HepG2 (cell line): Measurements from ENCODE around the gene PPARA. TPM values are rescaled to one million over a fixed set of nuclear protein-coding genes. Genes with fewer than 3 reads are reported as not detected.

ENCODE experiments used
- CERS6 ChIP-seq: sonication (generic); formaldehyde crosslinking; IDR thresholded peaks from 2 replicates; pipeline ENCODE4 v1.5.0; 2020; ENCODE audit warnings: missing genetic modification reagents
- FOXO1 ChIP-seq: sonication (generic); formaldehyde crosslinking; IDR thresholded peaks from 2 replicates; pipeline ENCODE4 v1.4.0; 2020; ENCODE audit warnings: missing genetic modification reagents
- HMGA1 ChIP-seq: sonication (generic); formaldehyde crosslinking; conservative IDR thresholded peaks from 2 replicates; pipeline ENCODE4 v1.4.0; 2020; ENCODE audit warnings: missing genetic modification reagents
- KLF16 ChIP-seq, 2 experiments: sonication (generic) in 1 of 2; formaldehyde crosslinking in 1 of 2; IDR thresholded peaks; 2 replicates each; pipeline versions ENCODE4 v1.6.1 to v1.8.0; 2016 to 2023; ENCODE audit warnings: missing genetic modification reagents in 2 of 2, missing compliant biosample characterization in 1 of 2
- LCORL ChIP-seq, 2 experiments: fragments of 450-650 bp in 1 of 2; sonication (generic) in 1 of 2; formaldehyde crosslinking in 1 of 2; IDR thresholded peaks; 2 replicates each; pipeline versions ENCODE4 v1.5.0 to v1.6.1; 2017 to 2020; ENCODE audit warnings: antibody characterized with exemption in 1 of 2, missing genetic modification reagents in 1 of 2
- MED13 ChIP-seq: sonication (generic); formaldehyde crosslinking; IDR thresholded peaks from 2 replicates; pipeline ENCODE4 v1.5.0; 2020; ENCODE audit warnings: missing genetic modification reagents
- MIER3 ChIP-seq: IDR thresholded peaks from 2 replicates; pipeline ENCODE4 v1.6.1; 2016; ENCODE audit warnings: missing compliant biosample characterization, borderline replicate concordance
- MTA1 ChIP-seq: sonication (generic); formaldehyde crosslinking; IDR thresholded peaks from 2 replicates; pipeline ENCODE4 v1.4.0; 2020; ENCODE audit warnings: missing genetic modification reagents, mild to moderate bottlenecking, borderline replicate concordance
- NFE2 ChIP-seq: sonication (generic); formaldehyde crosslinking; IDR thresholded peaks from 2 replicates; pipeline ENCODE4 v1.4.0; 2020; ENCODE audit warnings: missing genetic modification reagents
- NFIB ChIP-seq: sonication (generic); formaldehyde crosslinking; IDR thresholded peaks from 2 replicates; pipeline ENCODE4 v1.9.0; 2021; ENCODE audit warnings: missing genetic modification reagents, mild to moderate bottlenecking, borderline replicate concordance
- SAFB2 ChIP-seq: sonication (generic); formaldehyde crosslinking; IDR thresholded peaks from 2 replicates; pipeline ENCODE4 v1.5.1; 2020; ENCODE audit warnings: missing genetic modification reagents, low read depth, mild to moderate bottlenecking, borderline replicate concordance
- SCMH1 ChIP-seq: sonication (generic); formaldehyde crosslinking; IDR thresholded peaks from 2 replicates; pipeline ENCODE4 v1.9.0; 2021; ENCODE audit warnings: missing genetic modification reagents, mild to moderate bottlenecking, borderline replicate concordance
- ZBTB33 ChIP-seq: sonication (generic); formaldehyde crosslinking; IDR thresholded peaks from 2 replicates; pipeline ENCODE4 v1.4.0; 2020; ENCODE audit warnings: missing genetic modification reagents
- ZEB1 ChIP-seq: IDR thresholded peaks from 2 replicates; pipeline ENCODE4 v1.6.1; 2012; ENCODE audit warnings: mild to moderate bottlenecking, low read depth, inconsistent platforms; ENCODE audit not compliant: insufficient replicate concordance
- ZFP36L1 ChIP-seq: sonication (generic); formaldehyde crosslinking; IDR thresholded peaks from 2 replicates; pipeline ENCODE4 v1.8.0; 2022; ENCODE audit warnings: mild to moderate bottlenecking, missing genetic modification reagents, moderate library complexity
- ZFP82 ChIP-seq: sonication (generic); formaldehyde crosslinking; IDR thresholded peaks from 2 replicates; pipeline ENCODE4 v1.5.1; 2020; ENCODE audit warnings: mild to moderate bottlenecking, missing genetic modification reagents, borderline replicate concordance
- polyA plus RNA-seq, 8 experiments: library from polyadenylated mRNA; depleted of rRNA in 3 of 8; stranded (reverse) in 7 of 8; unstranded in 1 of 8; fragments of >200 nt; fragmentation: Illumina TruSeq in 4 of 8; extraction: Trizol in 4 of 8; gene quantifications; 2 replicates each; pipeline versions ENCODE4 v1.2.1 to v1.2.3, GENCODE V29; 2011 to 2016; ENCODE audit warnings: low read depth in 4 of 8, missing spikeins in 1 of 8, mixed read lengths in 1 of 8; ENCODE audit not compliant: insufficient read depth in 1 of 8
- total RNA-seq, 5 experiments: library from RNA; depleted of rRNA; stranded (reverse); fragments of >200 nt; fragmentation: Illumina TruSeq; extraction: Trizol; gene quantifications; 2 replicates each; pipeline ENCODE4 v1.2.3, GENCODE V29; 2016; ENCODE audit warnings: low read depth in 1 of 5
- TF ChIP-seq, protein P1 (sequence below): sonication (generic); formaldehyde crosslinking; IDR thresholded peaks from 2 replicates; pipeline ENCODE4 v1.5.0; 2020; ENCODE audit warnings: missing genetic modification reagents, mild to moderate bottlenecking, borderline replicate concordance
- TF ChIP-seq, protein P2 (sequence below): sonication (generic); formaldehyde crosslinking; IDR thresholded peaks from 2 replicates; pipeline ENCODE4 v1.4.0; 2020; ENCODE audit warnings: low read depth, missing genetic modification reagents
- TF ChIP-seq, protein P3 (sequence below): IDR thresholded peaks from 2 replicates; pipeline ENCODE4 v1.6.1; 2016; ENCODE audit warnings: low read depth

The PPARA gene
- total and polyA plus RNA-seq, 2 of the 13 experiments (the other 11 are each of a cell fraction or from before 2014, with no cell fraction given), result 18.2 to 24.7 TPM

- TF ChIP-seq LCORL (IDR thresholded peaks at IDR 0.05) (no peak; the same call in 1 of the 2 replicates), LCORL (CRISPR knock-in tag; IDR thresholded peaks at IDR 0.05) (peak; percentile 66), ZFP36L1 (CRISPR knock-in tag) (no peak; the same call in 1 of the 2 replicates), ZBTB33 (CRISPR knock-in tag) (0 out of 2 replicates have a peak, but pooled peaks have one; percentile 17), NFE2 (no peak), FOXO1 (CRISPR knock-in tag) (peak; percentile 34; the same call in 1 of the 2 replicates), MIER3 (peak; percentile 59; the same call in 1 of the 2 replicates), MTA1 (no peak), ZFP82 (CRISPR knock-in tag) (no peak), SAFB2 (CRISPR knock-in tag) (no peak), KLF16 (CRISPR knock-in tag; IDR thresholded peaks at IDR 0.05) (peak in 1 of 2 experiments; percentile 69; a peak in 2 of 4 replicates), NFIB (no peak), MED13 (CRISPR knock-in tag) (peak; percentile 63; the same call in 1 of the 2 replicates), ZEB1 (no peak), SCMH1 (no peak), HMGA1 (CRISPR knock-in tag) (no peak), CERS6 (no peak)
- TF ChIP-seq, protein P1, sequence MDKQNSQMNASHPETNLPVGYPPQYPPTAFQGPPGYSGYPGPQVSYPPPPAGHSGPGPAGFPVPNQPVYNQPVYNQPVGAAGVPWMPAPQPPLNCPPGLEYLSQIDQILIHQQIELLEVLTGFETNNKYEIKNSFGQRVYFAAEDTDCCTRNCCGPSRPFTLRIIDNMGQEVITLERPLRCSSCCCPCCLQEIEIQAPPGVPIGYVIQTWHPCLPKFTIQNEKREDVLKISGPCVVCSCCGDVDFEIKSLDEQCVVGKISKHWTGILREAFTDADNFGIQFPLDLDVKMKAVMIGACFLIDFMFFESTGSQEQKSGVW (CRISPR knock-in tag), result no peak
- TF ChIP-seq, protein P2, sequence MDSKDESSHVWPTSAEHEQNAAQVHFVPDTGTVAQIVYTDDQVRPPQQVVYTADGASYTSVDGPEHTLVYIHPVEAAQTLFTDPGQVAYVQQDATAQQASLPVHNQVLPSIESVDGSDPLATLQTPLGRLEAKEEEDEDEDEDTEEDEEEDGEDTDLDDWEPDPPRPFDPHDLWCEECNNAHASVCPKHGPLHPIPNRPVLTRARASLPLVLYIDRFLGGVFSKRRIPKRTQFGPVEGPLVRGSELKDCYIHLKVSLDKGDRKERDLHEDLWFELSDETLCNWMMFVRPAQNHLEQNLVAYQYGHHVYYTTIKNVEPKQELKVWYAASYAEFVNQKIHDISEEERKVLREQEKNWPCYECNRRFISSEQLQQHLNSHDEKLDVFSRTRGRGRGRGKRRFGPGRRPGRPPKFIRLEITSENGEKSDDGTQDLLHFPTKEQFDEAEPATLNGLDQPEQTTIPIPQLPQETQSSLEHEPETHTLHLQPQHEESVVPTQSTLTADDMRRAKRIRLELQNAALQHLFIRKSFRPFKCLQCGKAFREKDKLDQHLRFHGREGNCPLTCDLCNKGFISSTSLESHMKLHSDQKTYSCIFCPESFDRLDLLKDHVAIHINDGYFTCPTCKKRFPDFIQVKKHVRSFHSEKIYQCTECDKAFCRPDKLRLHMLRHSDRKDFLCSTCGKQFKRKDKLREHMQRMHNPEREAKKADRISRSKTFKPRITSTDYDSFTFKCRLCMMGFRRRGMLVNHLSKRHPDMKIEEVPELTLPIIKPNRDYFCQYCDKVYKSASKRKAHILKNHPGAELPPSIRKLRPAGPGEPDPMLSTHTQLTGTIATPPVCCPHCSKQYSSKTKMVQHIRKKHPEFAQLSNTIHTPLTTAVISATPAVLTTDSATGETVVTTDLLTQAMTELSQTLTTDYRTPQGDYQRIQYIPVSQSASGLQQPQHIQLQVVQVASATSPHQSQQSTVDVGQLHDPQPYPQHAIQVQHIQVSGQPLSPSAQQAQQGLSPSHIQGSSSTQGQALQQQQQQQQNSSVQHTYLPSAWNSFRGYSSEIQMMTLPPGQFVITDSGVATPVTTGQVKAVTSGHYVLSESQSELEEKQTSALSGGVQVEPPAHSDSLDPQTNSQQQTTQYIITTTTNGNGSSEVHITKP (CRISPR knock-in tag), result no peak
- TF ChIP-seq, protein P3, sequence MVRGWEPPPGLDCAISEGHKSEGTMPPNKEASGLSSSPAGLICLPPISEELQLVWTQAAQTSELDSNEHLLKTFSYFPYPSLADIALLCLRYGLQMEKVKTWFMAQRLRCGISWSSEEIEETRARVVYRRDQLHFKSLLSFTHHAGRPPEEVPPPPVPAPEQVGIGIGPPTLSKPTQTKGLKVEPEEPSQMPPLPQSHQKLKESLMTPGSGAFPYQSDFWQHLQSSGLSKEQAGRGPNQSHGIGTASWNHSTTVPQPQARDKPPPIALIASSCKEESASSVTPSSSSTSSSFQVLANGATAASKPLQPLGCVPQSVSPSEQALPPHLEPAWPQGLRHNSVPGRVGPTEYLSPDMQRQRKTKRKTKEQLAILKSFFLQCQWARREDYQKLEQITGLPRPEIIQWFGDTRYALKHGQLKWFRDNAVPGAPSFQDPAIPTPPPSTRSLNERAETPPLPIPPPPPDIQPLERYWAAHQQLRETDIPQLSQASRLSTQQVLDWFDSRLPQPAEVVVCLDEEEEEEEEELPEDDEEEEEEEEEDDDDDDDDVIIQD, result 0 out of 2 replicates have a peak, but pooled peaks have one; percentile 8
Observed at GRCh38 chr22:46267431-46268279, 117.3 kb downstream of the PPARA start, which contains the start of gene TTC38 (continued).
